Neuronal stem cell (in vitro differentiated cells): ENCODE measurements around the gene ADK.

Experiments
- DNase-seq: peaks from one replicate; pipeline ENCODE4 v3.0.0-alpha.2; 2013; ENCODE audit warnings: low spot score
- H2AFZ ChIP-seq: one replicate; pipeline ENCODE4 v1.6.1; 2013; ENCODE audit warnings: mild to moderate bottlenecking, low read length, inconsistent platforms
- H2AK5ac ChIP-seq: 2 replicates; pipeline ENCODE4 v1.6.1; 2013; ENCODE audit warnings: low read depth, mild to moderate bottlenecking, inconsistent platforms, low read length, moderate library complexity, mixed read lengths
- H2BK120ac ChIP-seq: 2 replicates; pipeline ENCODE4 v1.6.1; 2013; ENCODE audit warnings: low read depth, mild to moderate bottlenecking, inconsistent platforms, low read length, moderate library complexity, mixed read lengths
- H2BK12ac ChIP-seq: one replicate; pipeline ENCODE4 v1.6.1; 2013; ENCODE audit warnings: low read length, inconsistent platforms
- H2BK15ac ChIP-seq: 2 replicates; pipeline ENCODE4 v1.6.1; 2013; ENCODE audit warnings: mild to moderate bottlenecking, low read length, inconsistent platforms, mixed read lengths
- H2BK5ac ChIP-seq: one replicate; pipeline ENCODE4 v1.6.1; 2013; ENCODE audit warnings: inconsistent platforms, mild to moderate bottlenecking, low read length, moderate library complexity
- H3K14ac ChIP-seq: one replicate; pipeline ENCODE4 v1.6.1; 2013; ENCODE audit warnings: low read length, inconsistent platforms
- H3K18ac ChIP-seq: 2 replicates; pipeline ENCODE4 v1.6.1; 2013; ENCODE audit warnings: low read length, inconsistent platforms
- H3K23ac ChIP-seq: 2 replicates; pipeline ENCODE4 v1.6.1; 2013; ENCODE audit warnings: low read depth, mild to moderate bottlenecking, mixed read lengths, low read length, inconsistent platforms; ENCODE audit not compliant: poor library complexity
- H3K27ac ChIP-seq: replicated peaks from 3 replicates; pipeline ENCODE4 v1.5.1; 2013; ENCODE audit warnings: low read length, inconsistent platforms
- H3K27me3 ChIP-seq, 3 experiments: 2 replicates each; pipeline ENCODE4 v1.6.1; 2013; ENCODE audit warnings: low read length in 3 of 3, mild to moderate bottlenecking in 2 of 3, inconsistent platforms in 1 of 3, low read depth in 1 of 3, mixed read lengths in 1 of 3, moderate library complexity in 1 of 3; ENCODE audit not compliant: control insufficient read depth in 3 of 3, insufficient read depth in 3 of 3
- H3K36me3 ChIP-seq, 2 donors: replicated peaks in 1 of 2; 2 replicates each; pipeline ENCODE4 v1.6.1; 2013; ENCODE audit warnings: low read length in 2 of 2; ENCODE audit not compliant: control insufficient read depth in 2 of 2, insufficient read depth in 2 of 2
- H3K4ac ChIP-seq: 2 replicates; pipeline ENCODE4 v1.6.1; 2013; ENCODE audit warnings: inconsistent platforms, mild to moderate bottlenecking, low read length, moderate library complexity
- H3K4me1 ChIP-seq, 2 donors: 1 replicate in 1 of 2; 2 replicates in 1 of 2; pipeline ENCODE4 v1.6.1; 2013; ENCODE audit warnings: low read length in 2 of 2, low read depth in 1 of 2; ENCODE audit not compliant: control insufficient read depth in 2 of 2, insufficient read depth in 1 of 2
- H3K4me2 ChIP-seq: one replicate; pipeline ENCODE4 v1.6.1; 2013; ENCODE audit warnings: mild to moderate bottlenecking, low read length, inconsistent platforms; ENCODE audit not compliant: insufficient read depth, poor library complexity, severe bottlenecking
- H3K4me3 ChIP-seq, 2 donors: 2 replicates each; pipeline ENCODE4 v1.5.1; 2013; ENCODE audit warnings: low read length in 2 of 2, mild to moderate bottlenecking in 2 of 2, inconsistent platforms in 1 of 2, moderate library complexity in 1 of 2
- H3K79me1 ChIP-seq: one replicate; pipeline ENCODE4 v1.6.1; 2013; ENCODE audit warnings: low read depth, mild to moderate bottlenecking, inconsistent platforms, low read length, moderate library complexity
- H3K9ac ChIP-seq: one replicate; pipeline ENCODE4 v1.6.1; 2013; ENCODE audit warnings: mild to moderate bottlenecking, low read depth, low read length, inconsistent platforms; ENCODE audit not compliant: poor library complexity
- H3K9me3 ChIP-seq, 2 donors: replicated peaks in 1 of 2; 2 replicates each; pipeline versions ENCODE3 to v1.6.1; 2013; ENCODE audit warnings: low read length in 2 of 2, mild to moderate bottlenecking in 2 of 2, inconsistent platforms in 1 of 2, low read depth in 1 of 2, mixed read lengths in 1 of 2, moderate library complexity in 1 of 2; ENCODE audit not compliant: control insufficient read depth in 2 of 2, insufficient read depth in 1 of 2
- H4K8ac ChIP-seq: one replicate; pipeline ENCODE4 v1.6.1; 2013; ENCODE audit warnings: low read depth, mild to moderate bottlenecking, inconsistent platforms, low read length, moderate library complexity
- H4K91ac ChIP-seq: one replicate; pipeline ENCODE4 v1.6.1; 2013; ENCODE audit warnings: low read length, low read depth, mild to moderate bottlenecking, inconsistent platforms; ENCODE audit not compliant: poor library complexity
- WGBS, 2 donors: extraction: QIAGEN DNeasy Blood & Tissue Kit; methylation state at CpG; one replicate each; pipeline ENCODE4 v1.1.7; 2013; ENCODE audit warnings: missing lambda C conversion rate in 2 of 2, mixed read lengths in 1 of 2; ENCODE audit not compliant: insufficient read length in 2 of 2, insufficient replicate concordance in 1 of 2; ENCODE audit errors: extremely low coverage in 2 of 2; 5-methylcytosine and 5-hydroxymethylcytosine counted together

The ADK gene

GRCh38 chr10:74624501-74624900, 473.5 kb downstream of the ADK start:
- no peak overlapping the region for H3K27ac ChIP-seq
- no peak overlapping the region for H4K91ac ChIP-seq
- no peak overlapping the region for H3K14ac ChIP-seq
- H2BK12ac ChIP-seq = no peak overlapping the region
- H2BK120ac ChIP-seq = no peak overlapping the region
- H3K9ac ChIP-seq = no peak overlapping the region
- no peak for DNase-seq
- H3K79me1 ChIP-seq = no peaks in the 10 kb centered on the region
- no peak overlapping the region for H2BK5ac ChIP-seq
- H3K4me2 ChIP-seq = no peak overlapping the region
- H3K36me3 ChIP-seq = no peaks in the 10 kb centered on the region
- H3K4ac ChIP-seq = no peak overlapping the region
- no peaks in the 10 kb centered on the region for H3K27me3 ChIP-seq
- no peak overlapping the region for H4K8ac ChIP-seq
- H2BK15ac ChIP-seq = no peak overlapping the region
- H3K23ac ChIP-seq = no peak overlapping the region
- no peak overlapping the region for H2AK5ac ChIP-seq
- no peaks in the 10 kb centered on the region for H3K4me1 ChIP-seq
- H3K18ac ChIP-seq = no peak overlapping the region
- WGBS, 2 donors = no CpG with 5 or more reads among the region's 1 CpG
- no peak overlapping the region for H3K4me3 ChIP-seq
- no peak overlapping the region for H2AFZ ChIP-seq
- peaks cover 2 to 15% of the 10 kb centered on the region in 2 donors for H3K9me3 ChIP-seq

DNA sequence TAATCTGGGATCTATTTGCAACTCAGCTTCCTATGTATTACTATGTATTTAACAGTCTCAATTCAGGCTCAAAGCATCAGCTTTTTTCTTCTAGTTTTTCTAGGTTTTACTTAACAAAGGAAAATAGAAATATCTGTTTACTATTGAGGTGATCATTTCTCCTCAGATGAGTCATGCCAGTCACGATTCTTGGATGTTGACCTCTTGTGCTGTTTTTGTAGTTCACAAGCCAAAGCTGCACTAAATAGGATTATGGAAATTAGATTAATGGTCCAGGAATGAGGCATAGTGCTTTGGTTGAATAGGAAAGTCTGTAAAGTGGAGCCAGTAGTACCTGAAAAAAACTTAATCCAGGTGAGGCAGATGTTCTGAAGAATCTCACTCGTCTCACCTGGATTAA, 477.1 kb downstream of the ADK start:
- Histone ChIP-seq H3K4me3 (no peak overlapping the region), H3K27me3 (no peaks in the 10 kb centered on the region), H3K4ac (no peak overlapping the region), H3K4me2 (no peak overlapping the region), H3K9me3 (no peaks in the 10 kb centered on the region), H2BK12ac (no peak overlapping the region), H4K91ac (no peak overlapping the region), H2AFZ (no peak overlapping the region), H3K23ac (no peak overlapping the region), H4K8ac (no peak overlapping the region), H3K18ac (no peak overlapping the region), H3K79me1 (no peaks in the 10 kb centered on the region), H2BK120ac (no peak overlapping the region), H3K27ac (no peak overlapping the region), H3K14ac (no peak overlapping the region), H2BK5ac (no peak overlapping the region), H2AK5ac (no peak overlapping the region), H2BK15ac (no peak overlapping the region), H3K4me1 (no peaks in the 10 kb centered on the region), H3K9ac (no peak overlapping the region), H3K36me3 (no peaks in the 10 kb centered on the region)
- no peak for DNase-seq
- no CpG with 5 or more reads among the region's 2 CpGs for WGBS, 2 donors

DNA sequence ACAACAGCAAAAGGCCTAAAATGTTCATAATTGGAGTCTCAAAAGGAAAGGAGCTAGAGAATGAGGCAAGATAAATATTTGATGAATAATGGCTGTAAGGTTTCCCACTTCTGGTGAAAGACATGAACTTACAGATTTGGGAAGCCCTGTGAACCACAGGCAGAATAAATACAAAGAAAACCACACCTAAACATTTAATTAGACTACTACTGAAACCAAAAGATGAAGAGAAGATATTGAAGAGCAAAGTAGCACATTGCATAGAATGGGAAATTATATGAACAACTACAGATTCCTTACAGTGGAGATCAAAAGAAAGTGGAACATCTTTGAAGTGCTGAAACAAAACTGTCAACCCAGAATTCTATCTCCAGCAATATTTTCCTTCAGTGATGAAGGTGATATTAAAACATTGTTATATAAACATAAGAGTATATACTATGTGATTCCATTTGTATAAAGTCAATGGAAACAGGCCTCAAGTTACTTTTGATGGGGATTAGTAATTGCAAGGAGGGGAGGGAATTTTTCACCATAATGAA, 484.0 kb downstream of the ADK start:
- no peak overlapping the region for H2BK12ac ChIP-seq
- no peak overlapping the region for H3K18ac ChIP-seq
- H3K9me3 ChIP-seq = peaks cover 2 to 14% of the 10 kb centered on the region in 2 donors
- no peaks in the 10 kb centered on the region for H3K79me1 ChIP-seq
- H4K8ac ChIP-seq = no peak overlapping the region
- DNase-seq = no peak
- no peak overlapping the region for H2BK15ac ChIP-seq
- no peak overlapping the region for H3K4me3 ChIP-seq
- H3K27ac ChIP-seq = no peak overlapping the region
- no peaks in the 10 kb centered on the region for H3K27me3 ChIP-seq
- no peak overlapping the region for H4K91ac ChIP-seq
- H3K23ac ChIP-seq = no peak overlapping the region
- H3K4me1 ChIP-seq = peaks cover 0 to 2% of the 10 kb centered on the region in 2 donors
- no peak overlapping the region for H3K4ac ChIP-seq
- H3K36me3 ChIP-seq = no peaks in the 10 kb centered on the region
- H3K14ac ChIP-seq = no peak overlapping the region
- H3K9ac ChIP-seq = no peak overlapping the region
- H2AFZ ChIP-seq = no peak overlapping the region
- no peak overlapping the region for H2BK120ac ChIP-seq
- H2AK5ac ChIP-seq = no peak overlapping the region
- H3K4me2 ChIP-seq = no peak overlapping the region
- H2BK5ac ChIP-seq = no peak overlapping the region

DNA sequence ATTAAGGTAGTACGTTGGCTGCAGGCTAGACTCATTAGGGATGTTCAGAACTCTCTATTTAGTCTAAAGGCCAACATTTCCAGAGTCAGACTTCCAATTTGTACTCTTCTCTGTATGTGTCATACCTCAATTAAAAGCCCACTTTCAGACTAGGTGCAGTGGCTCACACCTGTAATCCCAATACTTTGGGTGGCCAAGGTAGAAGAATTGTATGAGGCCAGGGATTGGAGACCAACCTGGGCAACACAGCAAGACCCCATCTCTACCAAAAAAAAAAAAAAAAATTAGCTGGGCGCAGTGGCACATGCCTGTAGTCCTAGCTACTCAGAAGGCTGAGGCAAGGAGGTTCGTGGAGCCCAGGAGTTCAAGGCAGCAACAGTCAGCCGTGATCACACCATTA, 484.6 kb downstream of the ADK start:
- H3K4ac ChIP-seq = no peak overlapping the region
- no peak overlapping the region for H3K4me3 ChIP-seq
- peaks cover 2 to 4% of the 10 kb centered on the region in 2 donors for H3K4me1 ChIP-seq
- H3K79me1 ChIP-seq = no peaks in the 10 kb centered on the region
- H2BK15ac ChIP-seq = no peak overlapping the region
- H2BK5ac ChIP-seq = no peak overlapping the region
- H3K9me3 ChIP-seq = peaks cover 2 to 14% of the 10 kb centered on the region in 2 donors
- H4K8ac ChIP-seq = no peak overlapping the region
- no peaks in the 10 kb centered on the region for H3K36me3 ChIP-seq
- H2AFZ ChIP-seq = no peak overlapping the region
- H2BK12ac ChIP-seq = no peak overlapping the region
- DNase-seq = no peak
- H3K18ac ChIP-seq = no peak overlapping the region
- no peak overlapping the region for H3K23ac ChIP-seq
- H4K91ac ChIP-seq = no peak overlapping the region
- no peak overlapping the region for H2AK5ac ChIP-seq
- no peak overlapping the region for H3K14ac ChIP-seq
- no peak overlapping the region for H3K27ac ChIP-seq
- no CpG with 5 or more reads among the region's 4 CpGs for WGBS, 2 donors
- no peak overlapping the region for H3K4me2 ChIP-seq
- H3K27me3 ChIP-seq = no peaks in the 10 kb centered on the region
- H3K9ac ChIP-seq = no peak overlapping the region
- no peak overlapping the region for H2BK120ac ChIP-seq
